Activated effector memory CD4-positive, alpha-beta T cell treated with Interleukin-2 at 50 U/mL for 16 hours (primary cell): ENCODE measurements around the gene MAEA.

Source experiments
- DNase-seq: peaks from one replicate; pipeline ENCODE4 v3.0.0-alpha.2; 2020

The MAEA gene

GRCh38 chr4:1338752-1339414 lies 49.2 kb downstream of the MAEA start:
- DNase-seq, result no peak

- no peak for DNase-seq
Measured at GRCh38 chr4:1339489-1339888, 49.8 kb downstream of the MAEA start.

GRCh38 chr4:1340181-1340747 lies 50.6 kb downstream of the MAEA start:
- no peak for DNase-seq

- DNase-seq, result no peak
Measured at GRCh38 chr4:1340861-1341260, 51.2 kb downstream of the MAEA start.

- DNase-seq, result no peak
Measured at GRCh38 chr4:1342003-1342402, 52.3 kb downstream of the MAEA start.

GRCh38 chr4:1344696-1345095 lies 55.0 kb downstream of the MAEA start:
- no peak for DNase-seq

GRCh38 chr4:1345903-1346780 lies 56.5 kb downstream of the MAEA start:
- DNase-seq, result peak; percentile 39

- peak; percentile 100 for DNase-seq
Measured at GRCh38 chr4:1346781-1347409, 57.2 kb downstream of the MAEA start, which contains the start of gene UVSSA. Gene UVSSA (plus strand): TSS chr4:1347208. CDS start chr4:1348092, 884 bp downstream.

GRCh38 chr4:1347410-1347864 lies 57.7 kb downstream of the MAEA start:
- peak; percentile 29 for DNase-seq

GRCh38 chr4:1348014-1348513 lies 58.4 kb downstream of the MAEA start:
- no peak for DNase-seq

- DNase-seq, result no peak
Measured at GRCh38 chr4:1348746-1349145, 59.1 kb downstream of the MAEA start.

- DNase-seq, result no peak
Measured at GRCh38 chr4:1349359-1350168, 59.9 kb downstream of the MAEA start.

GRCh38 chr4:1350169-1350520 lies 60.5 kb downstream of the MAEA start:
- no peak for DNase-seq

GRCh38 chr4:1351854-1352566 lies 62.3 kb downstream of the MAEA start:
- DNase-seq, result peak; percentile 78

- DNase-seq, result no peak
Measured at GRCh38 chr4:1352567-1352900, 62.8 kb downstream of the MAEA start.

GRCh38 chr4:1353186-1354055 lies 63.7 kb downstream of the MAEA start:
- no peak for DNase-seq

GRCh38 chr4:1354136-1354982 lies 64.7 kb downstream of the MAEA start:
- DNase-seq, result no peak

GRCh38 chr4:1354983-1355275 lies 65.2 kb downstream of the MAEA start:
- DNase-seq, result no peak

GRCh38 chr4:1355378-1355777 lies 65.7 kb downstream of the MAEA start:
- no peak for DNase-seq
